Adipose tissue (tissue), 3 donors: Measurements from ENCODE around the gene PID1. TPM values are rescaled to one million over a fixed set of nuclear protein-coding genes. Genes with fewer than 3 reads are reported as not detected.

Experiments used
- H3K27ac ChIP-seq: one replicate; pipeline ENCODE4 v1.5.1; 2013; ENCODE audit warnings: low read depth, low read length
- WGBS, 3 donors: extraction: QIAGEN DNeasy Blood & Tissue Kit; methylation state at CpG; one replicate each; pipeline ENCODE4 v1.1.7; 2013; 5-methylcytosine and 5-hydroxymethylcytosine counted together
- polyA plus RNA-seq, 3 donors: library from polyadenylated mRNA; stranded (reverse); fragments of 200-250 nt; gene quantifications; one replicate each; pipeline ENCODE4 v1.2.3, GENCODE V29; 2013
- donor health status: healthy with polysubstance abuse.
- donor health status: Bipolar disorder and iron deficiency.
- donor health status: healthy.

The PID1 gene
- polyA plus RNA-seq, 3 donors = 5.8 to 109 (median 17.0) TPM

DNA sequence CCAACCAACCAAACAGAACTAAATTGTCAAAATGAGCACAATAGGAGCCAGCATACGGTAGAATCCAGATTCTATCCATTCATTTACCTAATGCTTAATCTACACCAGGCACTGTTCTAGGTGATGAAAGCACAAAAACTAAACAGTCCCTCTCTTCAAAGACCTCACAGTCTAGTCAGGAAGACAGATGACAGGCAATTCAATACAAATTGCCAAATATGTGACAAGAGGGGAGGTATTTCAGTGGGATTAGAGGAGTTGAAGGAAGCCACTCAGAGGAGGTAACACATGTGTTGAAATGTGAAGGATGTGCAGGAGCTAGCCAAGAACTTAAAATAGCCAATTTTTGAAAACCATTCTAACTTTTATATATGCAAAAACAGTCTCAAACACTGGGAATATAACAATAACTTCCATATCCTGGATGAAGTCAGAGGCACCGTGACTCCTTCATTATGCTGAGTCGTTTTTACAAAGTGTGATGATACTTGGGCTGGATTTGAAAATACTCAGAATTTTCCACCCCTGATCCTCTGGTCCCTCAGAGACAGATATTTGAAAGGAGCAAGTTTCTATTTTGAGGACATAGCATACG is 204.9 kb downstream of the PID1 start:
- 75 to 85% (median 83%) methylated on average over 4 of the region's 4 CpGs for WGBS, 3 donors
- H3K27ac ChIP-seq = no peak overlapping the region

DNA sequence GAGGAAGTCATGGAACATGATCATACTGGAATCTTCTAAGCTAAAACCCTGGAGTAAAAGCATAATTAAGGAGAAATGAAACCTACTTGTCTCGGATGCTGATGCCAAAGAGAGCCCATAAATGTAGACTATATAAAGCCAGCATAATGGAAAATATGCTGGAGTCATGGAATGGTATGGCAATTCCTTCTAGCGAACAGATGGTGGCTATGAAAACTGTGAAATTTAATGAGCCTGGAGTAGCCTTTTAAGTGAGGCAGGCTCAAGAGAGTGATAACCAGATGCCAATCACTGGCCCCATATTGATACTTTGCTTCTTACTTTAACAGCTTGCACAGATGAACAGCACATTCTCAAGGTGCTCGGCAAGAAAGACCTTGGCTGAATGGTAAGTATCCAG is 206.3 kb downstream of the PID1 start:
- 65 to 90% (median 71%) methylated on average over 3 of the region's 3 CpGs for WGBS, 3 donors
- H3K27ac ChIP-seq = no peak overlapping the region

GRCh38 chr2:229060147-229060546 is 210.9 kb downstream of the PID1 start:
- H3K27ac ChIP-seq = no peak overlapping the region

DNA sequence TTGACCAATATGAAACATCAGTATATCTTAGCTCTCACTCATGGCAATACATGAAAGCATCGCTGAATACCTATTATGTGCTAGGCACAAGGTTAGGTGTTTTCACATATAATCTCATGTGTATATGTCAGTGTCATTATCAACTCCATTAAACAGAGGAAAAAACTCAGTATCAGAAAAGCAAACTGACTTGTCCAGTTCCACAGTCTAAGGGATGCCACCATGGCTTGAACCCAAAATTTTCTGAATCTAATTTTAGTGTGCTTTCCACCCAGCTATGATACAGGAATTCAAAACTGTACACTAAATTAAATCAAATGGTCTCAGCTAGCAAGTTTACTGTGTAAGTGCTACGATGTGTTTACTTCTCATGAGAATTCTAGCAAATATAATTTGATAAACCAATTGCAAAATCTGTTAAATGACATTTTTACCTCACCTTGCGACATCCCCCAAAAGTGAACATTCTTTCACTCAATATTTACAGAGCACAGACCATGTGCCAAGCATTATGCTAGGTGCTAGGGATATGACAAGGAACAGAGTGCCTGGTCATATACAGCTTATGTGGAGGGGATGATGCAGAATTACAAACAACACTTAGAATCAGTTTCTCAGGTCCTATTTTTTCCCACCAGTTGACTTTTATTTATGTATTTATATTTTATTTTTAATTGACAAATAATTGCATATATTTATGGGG is 211.6 kb downstream of the PID1 start:
- no peak overlapping the region for H3K27ac ChIP-seq
- WGBS, 3 donors = 75 to 85% (median 84%) methylated on average over 3 of the region's 3 CpGs

DNA sequence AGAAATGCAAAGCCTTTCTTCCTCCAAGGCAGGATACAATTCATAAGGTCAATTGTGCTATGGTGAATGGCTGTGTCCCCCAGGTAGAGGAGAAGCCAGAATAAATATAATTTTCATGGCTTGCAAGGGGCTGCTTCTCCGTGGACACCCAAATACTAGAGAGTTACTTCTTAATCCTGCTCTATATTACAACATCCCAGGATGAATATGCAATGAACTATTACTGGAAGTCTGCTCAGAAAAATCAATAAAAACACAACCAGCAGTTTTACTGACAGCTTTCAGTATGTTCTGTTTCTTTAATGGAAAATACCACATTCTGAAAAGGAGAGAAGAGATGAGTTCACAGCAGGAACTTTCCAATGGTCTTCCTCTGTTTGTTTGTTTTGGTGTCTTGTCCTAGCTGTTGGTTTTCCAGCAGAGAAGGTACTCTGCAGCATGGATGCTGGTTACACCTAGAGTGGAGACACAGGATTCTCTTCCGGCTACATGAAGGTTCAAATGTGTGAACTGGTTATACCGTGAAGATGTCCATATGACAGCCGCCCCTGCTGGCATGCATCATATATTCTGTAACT is 213.0 kb downstream of the PID1 start:
- H3K27ac ChIP-seq = no peak overlapping the region
- WGBS, 3 donors = 68 to 80% (median 79%) methylated on average over 4 of the region's 4 CpGs

- H3K27ac ChIP-seq = no peak overlapping the region
- WGBS, 3 donors = 69 to 87% (median 80%) methylated on average over 5 of the region's 5 CpGs
These were observed 216.8 kb downstream of the PID1 start for GRCh38 chr2:229054311-229054710.

- no peak overlapping the region for H3K27ac ChIP-seq
- 60 to 74% (median 73%) methylated on average over 2 of the region's 2 CpGs for WGBS, 3 donors
These were observed 219.3 kb downstream of the PID1 start for GRCh38 chr2:229051798-229052197.

DNA sequence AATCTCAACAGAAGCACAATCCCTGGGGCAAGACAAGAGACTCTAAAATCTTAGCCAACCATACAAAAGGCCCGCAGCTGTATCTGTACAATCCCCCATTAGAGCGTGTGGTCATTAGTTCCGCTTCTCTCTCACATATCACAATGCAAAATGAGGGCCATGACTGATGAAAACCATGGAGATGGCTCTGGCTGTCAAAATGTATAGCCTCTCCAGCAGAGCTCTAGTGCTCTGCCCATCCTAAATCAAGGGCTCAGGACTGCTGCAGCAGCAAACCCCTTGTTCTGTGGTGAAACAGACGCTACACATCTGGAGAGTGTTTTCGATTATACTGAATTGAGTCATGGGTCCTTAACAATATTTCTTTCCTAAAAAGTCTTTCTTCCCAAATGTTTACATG is 221.0 kb downstream of the PID1 start:
- 86 to 87% (median 86%) methylated on average over 5 of the region's 5 CpGs for WGBS, 3 donors
- H3K27ac ChIP-seq = no peak overlapping the region

- H3K27ac ChIP-seq = no peak overlapping the region
- WGBS, 3 donors = 63 to 73% (median 68%) methylated on average over 2 of the region's 2 CpGs
These were observed 223.0 kb downstream of the PID1 start for GRCh38 chr2:229048134-229048533.

DNA sequence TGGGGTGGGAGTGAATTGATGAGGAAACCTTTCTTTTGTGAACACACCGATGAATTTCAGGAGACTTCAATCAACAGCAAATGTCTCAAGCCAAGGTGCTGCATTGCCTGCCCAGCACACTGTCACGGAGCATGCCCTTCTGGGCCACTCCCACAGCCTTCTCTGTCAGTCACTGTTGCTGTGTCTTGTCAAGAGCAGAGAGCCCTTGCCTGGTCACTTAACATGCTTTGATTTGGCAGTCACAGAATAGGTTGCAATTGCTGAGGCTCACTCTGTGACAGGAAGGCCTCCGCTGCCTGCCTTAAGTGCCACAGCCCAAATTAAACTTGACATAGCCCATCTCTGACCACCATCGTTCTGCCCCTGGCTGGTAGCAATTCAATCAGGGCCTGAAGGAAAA is 225.4 kb downstream of the PID1 start:
- 76 to 82% (median 80%) methylated on average over 4 of the region's 4 CpGs for WGBS, 3 donors
- H3K27ac ChIP-seq = no peak overlapping the region

- WGBS, 3 donors = 36 to 80% (median 47%) methylated on average over 4 of the region's 4 CpGs
- H3K27ac ChIP-seq = no peak overlapping the region
These were observed 226.5 kb downstream of the PID1 start for GRCh38 chr2:229044581-229044980.

GRCh38 chr2:229043681-229044080 is 227.4 kb downstream of the PID1 start:
- 65 to 78% (median 77%) methylated on average over 3 of the region's 3 CpGs for WGBS, 3 donors
- H3K27ac ChIP-seq = no peak overlapping the region

DNA sequence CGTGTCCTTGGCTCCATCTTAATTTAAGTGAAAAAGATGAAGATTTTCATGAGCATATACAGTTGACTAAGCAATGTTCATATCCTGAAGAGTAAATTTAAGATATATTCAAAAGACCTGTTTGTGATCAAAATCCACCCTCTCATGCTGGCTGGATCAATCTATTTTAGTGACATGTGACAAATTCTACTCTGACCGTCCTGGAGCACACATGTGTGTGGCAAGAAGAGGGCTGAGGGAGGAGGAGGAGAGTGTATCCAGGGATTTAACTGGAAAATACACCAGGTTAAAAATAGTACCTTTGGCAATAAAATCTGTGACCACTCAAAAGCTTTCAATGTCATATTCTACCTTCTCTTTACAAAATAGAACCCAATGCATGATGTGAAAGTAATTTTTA is 228.7 kb downstream of the PID1 start:
- no peak overlapping the region for H3K27ac ChIP-seq
- 51 to 68% (median 67%) methylated on average over 2 of the region's 2 CpGs for WGBS, 3 donors

- WGBS, 3 donors = 76 to 89% (median 83%) methylated on average over 2 of the region's 2 CpGs
- H3K27ac ChIP-seq = no peak overlapping the region
These were observed 229.4 kb downstream of the PID1 start for GRCh38 chr2:229041691-229042090.

GRCh38 chr2:229037621-229038020 is 233.5 kb downstream of the PID1 start:
- 40 to 54% (median 53%) methylated on average over 4 of the region's 4 CpGs for WGBS, 3 donors
- no peak overlapping the region for H3K27ac ChIP-seq

DNA sequence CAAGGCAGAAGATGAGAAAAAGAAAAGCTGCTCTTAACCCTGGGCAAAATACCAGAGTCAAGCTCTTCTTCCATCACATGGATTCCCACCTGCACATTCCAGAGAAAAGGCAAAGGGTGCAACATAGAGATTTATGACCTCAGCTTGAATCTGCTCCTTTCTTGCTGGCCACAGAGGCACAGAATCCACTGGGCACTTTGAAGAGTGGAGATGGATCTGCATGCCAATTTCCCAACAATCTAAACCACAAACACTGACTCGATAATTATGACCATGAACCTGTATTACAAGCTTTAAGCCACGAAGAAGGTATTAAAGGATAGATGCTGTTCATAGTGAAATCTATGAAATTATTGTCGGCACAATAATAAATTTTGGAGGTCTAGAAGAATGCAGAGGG is 237.3 kb downstream of the PID1 start:
- WGBS, 3 donors = 72 to 91% (median 88%) methylated on average over 3 of the region's 3 CpGs
- no peak overlapping the region for H3K27ac ChIP-seq

GRCh38 chr2:229032608-229033234 is 238.4 kb downstream of the PID1 start:
- WGBS, 3 donors = 80 to 91% (median 89%) methylated on average over 9 of the region's 9 CpGs
- H3K27ac ChIP-seq = no peak overlapping the region

GRCh38 chr2:229027353-229028105 is 243.6 kb downstream of the PID1 start:
- 71 to 84% (median 82%) methylated on average over 12 of the region's 12 CpGs for WGBS, 3 donors
- no peak overlapping the region for H3K27ac ChIP-seq

- WGBS, 3 donors = 90 to 94% (median 91%) methylated on average over 20 of the region's 20 CpGs
- no peak overlapping the region for H3K27ac ChIP-seq
These were observed 245.4 kb downstream of the PID1 start for GRCh38 chr2:229025653-229026052.
